HG03469 (cell line): ENCODE data around the gene ITGA3.

ENCODE experiments used
- ATAC-seq: cut with Tn5 transposase; IDR thresholded peaks from one replicate; pipeline ENCODE4 v1.9.1; 2021; ENCODE audit warnings: mild to moderate bottlenecking, moderate library complexity, moderate number of reproducible peaks; ENCODE audit not compliant: unreplicated experiment

Gene ITGA3

DNA sequence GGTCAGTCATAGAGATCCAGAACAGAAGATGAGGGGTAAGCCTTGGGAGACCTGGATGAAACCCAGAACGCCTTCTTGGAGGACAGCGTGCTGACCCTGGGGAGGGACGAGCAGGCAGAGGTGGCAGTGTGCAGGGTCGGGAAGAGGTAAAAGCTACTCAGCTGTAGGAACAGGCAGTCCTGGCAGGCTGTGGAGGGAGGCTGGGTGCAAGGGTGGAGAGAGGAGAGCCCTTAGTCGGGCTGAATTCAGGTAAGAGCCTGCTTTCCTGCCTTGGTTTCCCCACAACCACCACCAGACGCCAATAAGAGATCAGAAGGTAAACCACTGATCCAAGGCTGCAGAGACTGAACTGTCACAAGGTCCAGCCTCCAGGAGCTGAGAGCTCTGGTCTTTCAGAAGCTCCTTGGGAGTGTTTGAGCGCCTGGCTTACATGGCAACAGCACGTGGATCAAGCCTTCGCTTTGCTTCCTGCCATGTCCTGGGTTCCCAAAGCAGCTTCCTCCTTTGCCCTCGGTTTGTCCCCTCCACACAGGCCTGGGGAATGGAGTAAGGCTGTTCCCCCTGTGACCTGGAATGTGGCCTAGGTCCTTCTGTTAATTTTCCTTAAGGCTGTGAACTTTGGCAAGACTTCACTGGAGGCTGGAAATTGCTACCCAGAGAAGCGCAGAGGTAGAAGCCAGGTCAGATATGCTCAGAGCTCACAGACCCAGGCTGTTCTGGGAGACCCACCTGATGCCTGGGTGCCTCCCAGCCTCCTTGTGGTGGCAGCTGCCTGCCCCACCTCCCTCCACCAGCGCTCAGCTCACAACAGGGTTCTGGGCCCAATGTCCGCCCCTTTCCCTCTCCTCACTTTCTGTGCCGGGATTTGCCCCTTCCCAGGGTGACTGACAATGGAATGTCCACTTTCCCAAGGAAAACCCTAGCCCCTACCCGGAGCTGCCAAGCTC is 35.3 kb downstream of the ITGA3 start:
- ATAC-seq = no peak

GRCh38 chr17:50091918-50092285 is 36.0 kb downstream of the ITGA3 start:
- no peak for ATAC-seq

- ATAC-seq = no peak
Observed at GRCh38 chr17:50093246-50093645, 37.3 kb downstream of the ITGA3 start.

DNA sequence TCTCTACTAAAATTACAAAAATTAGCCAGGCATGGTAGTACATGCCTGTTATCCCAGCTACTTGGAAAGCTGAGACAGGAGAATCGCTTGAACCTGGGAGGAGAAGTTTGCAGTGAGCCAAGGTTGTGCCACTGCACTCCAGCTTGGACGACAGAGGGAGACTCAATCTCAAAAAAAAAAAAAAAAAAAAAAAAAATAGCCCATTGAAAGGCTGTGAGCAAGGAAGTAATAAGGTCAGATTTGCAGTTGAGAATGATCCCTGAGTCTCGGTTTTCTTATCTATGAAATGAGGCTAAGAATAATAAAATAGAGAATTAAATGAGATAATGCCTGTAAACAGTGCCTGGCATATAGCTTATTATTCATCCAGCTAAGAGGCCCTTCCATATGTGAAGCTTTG is 37.9 kb downstream of the ITGA3 start:
- ATAC-seq = no peak

DNA sequence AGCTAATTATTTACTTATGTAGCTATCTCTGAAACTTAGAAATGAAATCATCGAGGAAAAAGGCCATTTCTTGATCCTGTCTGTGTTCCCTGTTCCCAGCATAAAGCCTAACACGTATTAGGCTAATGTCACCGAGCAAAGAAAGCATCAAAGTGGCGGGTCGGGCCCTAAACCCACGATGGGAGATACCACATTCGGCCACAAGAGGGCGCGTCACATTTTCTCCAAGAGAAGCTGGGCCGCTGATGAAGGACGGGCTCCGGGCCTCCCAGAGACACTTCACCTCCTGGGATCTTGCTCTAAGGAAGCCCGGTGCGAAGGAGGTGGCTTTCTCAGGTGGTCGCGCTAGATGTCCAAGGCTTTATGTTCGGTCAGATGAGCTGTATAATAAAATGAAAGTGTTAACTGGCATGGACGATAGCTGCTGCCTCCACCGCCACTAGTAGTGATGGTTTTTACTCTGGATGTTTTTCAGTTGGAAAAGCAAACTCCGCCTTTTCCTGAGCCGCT is 38.4 kb downstream of the ITGA3 start:
- ATAC-seq = no peak

GRCh38 chr17:50094753-50095619 is 39.1 kb downstream of the ITGA3 start, which contains the start of gene PDK2:
PDK2 (plus strand) TSS chr17:50095351; CDS start chr17:50095436, 85 bp downstream.
- peak; percentile 74 for ATAC-seq

GRCh38 chr17:50095626-50096037 is 39.7 kb downstream of the ITGA3 start:
- no peak for ATAC-seq

DNA sequence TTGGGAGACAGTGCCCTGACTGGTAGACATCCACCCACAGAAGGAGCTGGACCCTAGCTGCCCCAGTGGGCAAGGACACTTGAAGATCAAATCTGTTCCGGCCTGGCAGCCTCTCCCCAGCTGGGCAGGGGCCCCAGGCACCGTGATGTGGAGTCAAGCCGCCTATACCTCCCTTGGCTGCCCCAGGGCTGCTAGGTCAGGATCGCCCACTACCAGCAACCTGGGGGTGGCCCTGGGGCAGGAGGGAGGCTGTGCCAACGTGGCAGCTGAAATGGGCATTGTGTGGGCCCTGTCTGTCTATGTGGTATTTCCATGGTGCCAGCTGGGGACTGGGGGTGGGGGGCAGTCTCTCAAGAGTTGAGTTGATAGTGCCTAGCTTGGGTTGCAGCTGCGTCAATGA is 40.2 kb downstream of the ITGA3 start:
- ATAC-seq = no peak

DNA sequence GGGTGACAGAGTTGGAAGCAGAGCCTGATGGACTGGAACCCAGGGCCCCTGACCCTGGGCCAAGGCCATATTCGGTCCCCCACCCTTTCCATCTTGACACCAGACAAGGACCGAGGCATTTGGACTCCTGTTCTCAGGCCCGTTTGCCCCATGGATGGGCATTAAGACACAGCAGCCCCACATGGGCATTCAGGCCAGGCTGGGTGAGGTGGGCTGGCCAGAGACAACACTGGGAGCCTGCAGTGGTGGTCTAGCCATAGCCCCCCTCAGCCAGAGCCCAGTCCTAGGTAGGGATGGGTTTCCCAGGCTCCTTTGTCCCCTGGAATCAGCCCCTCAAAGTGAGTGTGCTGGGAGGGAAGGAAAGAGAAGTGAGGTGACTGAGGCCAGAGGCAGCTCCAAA is 40.8 kb downstream of the ITGA3 start:
- ATAC-seq = no peak

GRCh38 chr17:50097455-50097854 is 41.5 kb downstream of the ITGA3 start:
- ATAC-seq = no peak

DNA sequence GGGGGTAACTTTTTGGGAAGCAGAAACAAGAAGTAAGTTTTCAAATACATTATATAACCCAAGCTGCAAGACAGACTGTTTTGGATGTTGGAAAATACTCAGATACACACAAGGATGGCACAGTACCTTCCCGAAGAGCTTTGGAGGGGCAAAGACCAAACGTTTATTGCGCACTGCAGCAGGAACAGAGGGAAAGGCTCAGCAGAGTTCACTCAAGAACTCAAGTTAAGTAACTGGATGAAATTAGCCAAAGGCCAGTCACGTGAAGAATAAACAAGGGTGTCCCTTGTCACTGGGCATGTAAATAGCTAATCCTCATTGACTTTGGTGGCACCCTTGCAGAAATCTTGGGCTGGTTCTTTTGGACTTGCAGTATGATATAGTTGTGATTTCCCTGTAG is 42.0 kb downstream of the ITGA3 start:
- ATAC-seq = no peak

DNA sequence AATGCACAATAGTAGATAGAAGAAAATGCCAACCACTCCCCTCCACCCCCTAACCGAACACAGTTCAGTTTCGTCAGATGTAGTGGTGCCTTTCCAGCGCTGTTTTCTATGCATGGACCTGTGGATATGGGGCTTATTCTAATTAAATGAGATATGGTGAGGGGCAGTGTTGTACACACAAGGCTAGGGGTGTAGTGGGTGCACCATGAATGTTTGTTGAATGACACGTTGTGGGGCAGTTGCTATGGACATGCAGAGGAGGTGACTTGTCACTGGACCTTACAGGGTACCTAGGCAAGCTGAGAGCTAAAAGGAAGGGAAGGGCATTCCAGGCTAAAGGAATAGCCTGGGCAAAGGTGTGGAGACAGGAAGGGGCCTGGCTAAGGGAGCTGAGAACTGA is 42.7 kb downstream of the ITGA3 start:
- ATAC-seq = no peak

DNA sequence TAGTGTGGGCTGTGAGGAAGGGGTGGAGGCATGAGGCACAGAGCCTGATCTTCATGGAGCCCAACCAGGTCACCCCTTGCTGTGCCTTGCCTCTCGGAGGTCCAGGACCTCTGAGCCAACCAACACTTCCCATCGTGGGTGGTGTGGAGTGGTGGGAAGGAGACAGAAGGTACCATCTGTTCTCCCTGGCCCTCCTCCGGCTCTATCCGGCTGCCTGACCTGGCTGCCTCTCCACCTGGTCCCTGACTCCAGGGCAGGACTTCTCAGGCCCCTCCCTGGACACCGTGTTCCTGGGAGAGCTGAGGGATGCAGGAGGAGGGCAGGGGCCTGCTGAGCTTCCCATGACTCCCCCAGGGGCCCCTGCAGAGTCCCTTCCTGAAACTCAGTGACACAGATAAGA is 43.1 kb downstream of the ITGA3 start:
- no peak for ATAC-seq

GRCh38 chr17:50100480-50100883 is 44.6 kb downstream of the ITGA3 start:
- ATAC-seq = no peak

- no peak for ATAC-seq
Observed at GRCh38 chr17:50100921-50101345, 45.0 kb downstream of the ITGA3 start.

GRCh38 chr17:50101346-50102163 is 45.6 kb downstream of the ITGA3 start:
- ATAC-seq = no peak

GRCh38 chr17:50102164-50102991 is 46.5 kb downstream of the ITGA3 start:
- no peak for ATAC-seq

GRCh38 chr17:50103252-50103651 is 47.3 kb downstream of the ITGA3 start:
- ATAC-seq = no peak

- ATAC-seq = no peak
Observed at GRCh38 chr17:50103941-50104340, 48.0 kb downstream of the ITGA3 start.

GRCh38 chr17:50105811-50106210 is 49.9 kb downstream of the ITGA3 start:
- ATAC-seq = no peak
